GM12873 (cell line): Measurements from ENCODE around the gene CLIC1.

Experiments
- TF ChIP-seq, protein P1 (sequence below): IDR thresholded peaks from 2 replicates; pipeline ENCODE4 v1.5.1; 2012; ENCODE audit warnings: low read depth, mild to moderate bottlenecking, moderate library complexity, low read length, control low read depth; ENCODE audit not compliant: insufficient read depth; ENCODE audit errors: missing control alignments

The CLIC1 gene

DNA sequence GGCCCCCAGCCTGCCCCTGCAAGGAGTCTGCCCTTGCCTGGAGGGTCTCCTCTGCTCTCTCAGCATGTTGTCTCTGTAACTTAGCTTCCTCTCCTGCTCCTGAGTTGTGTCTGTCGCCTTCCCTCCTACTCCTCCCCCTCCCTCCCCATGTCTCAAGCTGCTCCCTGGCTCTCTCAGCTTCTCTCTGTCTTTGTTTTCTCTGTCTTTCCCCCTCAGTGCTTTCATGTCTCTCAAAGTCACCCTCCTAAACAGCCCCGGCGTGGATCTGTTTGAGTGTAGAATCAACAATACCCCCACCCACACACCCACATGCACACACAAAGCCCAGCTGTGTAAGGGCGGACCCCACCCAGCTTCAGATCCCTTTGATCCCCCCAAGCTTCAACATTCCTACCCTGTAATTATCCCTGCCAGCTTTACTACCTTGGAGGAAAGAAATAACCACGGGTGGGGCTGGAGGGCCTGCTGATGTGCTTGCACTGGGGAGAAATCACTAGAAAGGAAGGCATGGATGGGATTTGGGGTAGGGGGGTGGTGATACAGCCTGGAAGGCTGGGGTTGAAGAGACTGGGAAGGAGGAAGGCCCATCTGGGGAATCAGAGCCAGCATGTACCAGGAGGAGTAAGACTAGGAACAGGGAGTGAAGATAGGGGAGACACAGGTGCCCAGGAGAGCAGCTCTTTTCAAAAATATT lies 22.2 kb downstream of the CLIC1 start:
- TF ChIP-seq, protein P1, sequence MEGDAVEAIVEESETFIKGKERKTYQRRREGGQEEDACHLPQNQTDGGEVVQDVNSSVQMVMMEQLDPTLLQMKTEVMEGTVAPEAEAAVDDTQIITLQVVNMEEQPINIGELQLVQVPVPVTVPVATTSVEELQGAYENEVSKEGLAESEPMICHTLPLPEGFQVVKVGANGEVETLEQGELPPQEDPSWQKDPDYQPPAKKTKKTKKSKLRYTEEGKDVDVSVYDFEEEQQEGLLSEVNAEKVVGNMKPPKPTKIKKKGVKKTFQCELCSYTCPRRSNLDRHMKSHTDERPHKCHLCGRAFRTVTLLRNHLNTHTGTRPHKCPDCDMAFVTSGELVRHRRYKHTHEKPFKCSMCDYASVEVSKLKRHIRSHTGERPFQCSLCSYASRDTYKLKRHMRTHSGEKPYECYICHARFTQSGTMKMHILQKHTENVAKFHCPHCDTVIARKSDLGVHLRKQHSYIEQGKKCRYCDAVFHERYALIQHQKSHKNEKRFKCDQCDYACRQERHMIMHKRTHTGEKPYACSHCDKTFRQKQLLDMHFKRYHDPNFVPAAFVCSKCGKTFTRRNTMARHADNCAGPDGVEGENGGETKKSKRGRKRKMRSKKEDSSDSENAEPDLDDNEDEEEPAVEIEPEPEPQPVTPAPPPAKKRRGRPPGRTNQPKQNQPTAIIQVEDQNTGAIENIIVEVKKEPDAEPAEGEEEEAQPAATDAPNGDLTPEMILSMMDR: no peak

DNA sequence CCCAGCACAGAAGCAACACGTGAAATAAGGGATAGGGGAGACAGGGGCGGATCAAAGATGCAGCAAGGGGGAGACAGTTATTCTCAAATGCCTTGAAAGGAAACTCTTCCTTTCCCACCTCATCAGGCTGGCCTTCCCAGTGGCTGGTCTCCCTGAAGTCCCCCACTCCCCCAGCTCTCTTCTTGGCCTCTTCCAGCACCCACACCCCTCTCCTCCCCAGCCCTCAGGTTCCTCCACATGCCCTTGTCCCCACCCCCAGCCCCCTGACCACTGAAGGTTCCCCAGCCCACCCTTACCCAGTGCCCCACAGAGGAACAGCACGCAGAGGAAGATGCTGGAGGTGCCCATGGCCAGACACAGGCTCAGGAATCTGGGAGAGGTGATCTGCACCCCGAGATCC lies 22.9 kb downstream of the CLIC1 start:
- TF ChIP-seq, protein P1: no peak

DNA sequence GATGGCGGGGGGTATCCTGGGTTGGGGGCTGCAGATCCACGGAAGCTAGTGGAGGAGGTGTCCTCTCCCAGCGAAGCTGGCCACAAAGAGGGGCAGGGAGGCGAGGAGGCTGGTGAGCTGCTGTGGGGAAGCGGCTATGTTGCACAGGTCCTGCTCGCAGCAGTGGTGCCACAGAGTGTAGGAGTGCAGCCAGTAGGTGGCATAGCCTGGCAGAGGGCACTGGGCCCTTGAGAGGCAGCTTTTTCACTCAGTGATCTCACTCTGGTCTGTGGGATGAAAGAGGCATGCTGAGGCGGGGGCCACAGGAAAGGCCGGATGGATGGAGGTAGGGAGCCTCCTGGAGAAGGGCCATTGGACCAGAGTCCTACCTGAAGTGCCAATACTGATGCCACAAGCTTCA lies 24.0 kb downstream of the CLIC1 start:
- TF ChIP-seq, protein P1: peak; percentile 32

GRCh38 chr6:31711233-31711632 lies 25.1 kb downstream of the CLIC1 start:
- TF ChIP-seq, protein P1: no peak

DNA sequence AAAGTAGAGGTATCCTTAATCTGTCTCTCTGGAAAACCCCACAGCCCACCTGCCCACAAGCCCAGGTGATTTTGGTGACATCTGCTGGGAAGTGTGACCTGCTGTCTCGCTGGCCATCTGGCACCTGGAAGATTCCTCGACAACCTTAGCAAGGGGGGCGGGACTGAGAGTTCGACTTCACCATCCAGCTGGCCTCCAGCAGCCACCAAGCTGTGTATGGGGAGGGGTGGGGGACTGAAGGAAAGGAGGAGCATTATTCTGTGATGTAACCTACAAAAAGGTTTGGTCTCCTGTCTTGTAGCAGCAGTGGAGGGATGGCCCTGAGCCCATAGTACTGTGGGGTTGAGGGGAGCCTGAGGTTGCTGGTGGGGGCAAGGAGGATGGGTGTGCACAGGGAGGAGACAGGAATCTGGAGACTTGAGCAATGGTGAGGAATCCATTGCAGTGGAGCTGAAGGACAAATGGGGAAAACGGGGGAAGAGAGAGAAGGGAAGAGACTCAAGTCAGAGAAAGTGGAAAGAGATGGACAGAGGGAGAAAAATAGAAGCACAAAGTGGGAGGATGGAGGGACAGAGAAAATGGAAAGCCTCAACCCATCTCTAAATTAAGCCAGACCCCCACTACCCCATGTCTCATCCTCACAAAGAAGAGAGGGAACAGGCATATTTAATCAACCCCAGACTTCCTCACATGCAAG lies 25.7 kb downstream of the CLIC1 start:
- TF ChIP-seq, protein P1: no peak

GRCh38 chr6:31708224-31708623 lies 28.1 kb downstream of the CLIC1 start:
- TF ChIP-seq, protein P1: no peak

- TF ChIP-seq, protein P1: no peak
These were observed 28.6 kb downstream of the CLIC1 start for GRCh38 chr6:31707701-31708100.
